DMS114 treated with DMSO at 0.1 percent for 48 hours (cell line): ENCODE data around the gene STXBP6.

Experiments
- DNase-seq: peaks from one replicate; lab custom pipeline; 2025; ENCODE audit not compliant: unreplicated experiment; lab: John Stamatoyannopoulos, UW

STXBP6 gene

GRCh38 chr14:24892497-24893051, 157.4 kb downstream of the STXBP6 start:
- no peak for DNase-seq

GRCh38 chr14:24891987-24892496, 157.9 kb downstream of the STXBP6 start:
- DNase-seq: no peak

GRCh38 chr14:24890716-24891115, 159.2 kb downstream of the STXBP6 start:
- no peak for DNase-seq

GRCh38 chr14:24889843-24890242, 160.1 kb downstream of the STXBP6 start:
- DNase-seq: no peak

GRCh38 chr14:24888532-24888931, 161.4 kb downstream of the STXBP6 start:
- no peak for DNase-seq

- DNase-seq: no peak
These were observed 162.2 kb downstream of the STXBP6 start for GRCh38 chr14:24887623-24888304.

- no peak for DNase-seq
These were observed 164.5 kb downstream of the STXBP6 start for GRCh38 chr14:24885410-24885913.

- DNase-seq: no peak
These were observed 166.4 kb downstream of the STXBP6 start for GRCh38 chr14:24883576-24883975.

GRCh38 chr14:24881116-24881893, 168.6 kb downstream of the STXBP6 start:
- no peak for DNase-seq

GRCh38 chr14:24880689-24881088, 169.3 kb downstream of the STXBP6 start:
- DNase-seq: no peak

- DNase-seq: no peak
These were observed 170.1 kb downstream of the STXBP6 start for GRCh38 chr14:24879661-24880386.

GRCh38 chr14:24876996-24877395, 173.0 kb downstream of the STXBP6 start:
- no peak for DNase-seq

GRCh38 chr14:24875991-24876878, 173.7 kb downstream of the STXBP6 start:
- DNase-seq: no peak

GRCh38 chr14:24875203-24875838, 174.6 kb downstream of the STXBP6 start:
- DNase-seq: no peak

GRCh38 chr14:24874514-24875202, 175.3 kb downstream of the STXBP6 start:
- no peak for DNase-seq

GRCh38 chr14:24873551-24873950, 176.4 kb downstream of the STXBP6 start:
- no peak for DNase-seq

- no peak for DNase-seq
These were observed 178.8 kb downstream of the STXBP6 start for GRCh38 chr14:24870949-24871701.

- no peak for DNase-seq
These were observed 181.6 kb downstream of the STXBP6 start for GRCh38 chr14:24868389-24868788.
